Astrocyte (in vitro differentiated cells and primary cell): ENCODE data around the gene PSMB3. TPM values are rescaled to one million over a fixed set of nuclear protein-coding genes. Genes with fewer than 3 reads are reported as not detected.

Source experiments
- DNase-seq: peaks from one replicate; pipeline ENCODE4 v3.0.0-alpha.2; 2010; ENCODE audit warnings: low read depth
- FAIRE-seq: peaks from 2 replicates; lab custom pipeline; 2011; peaks lifted over from hg19 to GRCh38; lab: Jason Lieb, UNC
- H2AFZ ChIP-seq: 2 replicates; pipeline ENCODE4 v1.6.0; 2012; ENCODE audit warnings: low read depth, low read length, inconsistent platforms
- H3K27ac ChIP-seq: 2 replicates; pipeline ENCODE4 v1.5.1; 2011; ENCODE audit warnings: low read depth, low read length, inconsistent platforms
- H3K27me3 ChIP-seq: 2 replicates; pipeline ENCODE4 v1.6.0; 2011; ENCODE audit warnings: low read length, inconsistent platforms; ENCODE audit not compliant: insufficient read depth
- H3K36me3 ChIP-seq: 2 replicates; pipeline ENCODE4 v1.5.1; 2011; ENCODE audit warnings: low read length, inconsistent platforms; ENCODE audit not compliant: insufficient read depth
- H3K4me1 ChIP-seq: 2 replicates; pipeline ENCODE4 v1.5.1; 2011; ENCODE audit warnings: low read length, inconsistent platforms; ENCODE audit not compliant: insufficient read depth
- H3K4me2 ChIP-seq: 2 replicates; pipeline ENCODE4 v1.6.0; 2012; ENCODE audit warnings: low read length, inconsistent platforms
- H3K4me3 ChIP-seq: 2 replicates; pipeline ENCODE4 v1.5.1; 2011; ENCODE audit warnings: low read depth, mild to moderate bottlenecking, low read length, inconsistent platforms; ENCODE audit not compliant: insufficient read depth
- H3K79me2 ChIP-seq: 2 replicates; pipeline ENCODE4 v1.6.0; 2012; ENCODE audit warnings: mild to moderate bottlenecking, low read length, inconsistent platforms; ENCODE audit not compliant: insufficient read depth
- H3K9ac ChIP-seq: 2 replicates; pipeline ENCODE4 v1.6.0; 2012; ENCODE audit warnings: mild to moderate bottlenecking, low read length, inconsistent platforms
- H3K9me3 ChIP-seq: 2 replicates; pipeline ENCODE4 v1.5.1; 2012; ENCODE audit warnings: low read depth, mild to moderate bottlenecking, low read length, inconsistent platforms; ENCODE audit not compliant: insufficient read depth
- H4K20me1 ChIP-seq: 2 replicates; pipeline ENCODE4 v1.6.0; 2012; ENCODE audit warnings: low read length, inconsistent platforms; ENCODE audit not compliant: insufficient read depth
- H3K27ac Mint-ChIP-seq: one replicate; pipeline ENCODE4 v1.8.0; 2021; ENCODE audit warnings: mild to moderate bottlenecking, mixed read lengths; ENCODE audit not compliant: unreplicated experiment
- H3K27me3 Mint-ChIP-seq: one replicate; pipeline ENCODE4 v1.8.0; 2021; ENCODE audit warnings: low read depth, mixed read lengths; ENCODE audit not compliant: unreplicated experiment
- H3K36me3 Mint-ChIP-seq: one replicate; pipeline ENCODE4 v1.8.0; 2021; ENCODE audit warnings: low read depth, mixed read lengths; ENCODE audit not compliant: unreplicated experiment
- H3K4me1 Mint-ChIP-seq: one replicate; pipeline ENCODE4 v1.8.0; 2021; ENCODE audit warnings: low read depth, mixed read lengths; ENCODE audit not compliant: unreplicated experiment
- H3K4me3 Mint-ChIP-seq: one replicate; pipeline ENCODE4 v1.8.0; 2021; ENCODE audit warnings: mild to moderate bottlenecking, moderate library complexity, mixed read lengths; ENCODE audit not compliant: unreplicated experiment
- H3K9me3 Mint-ChIP-seq: one replicate; pipeline ENCODE4 v1.8.0; 2021; ENCODE audit warnings: mild to moderate bottlenecking, mixed read lengths; ENCODE audit not compliant: unreplicated experiment
- EZH2 ChIP-seq: IDR thresholded peaks from 2 replicates; pipeline ENCODE4 v1.6.1; 2012; ENCODE audit warnings: mild to moderate bottlenecking, low read length, inconsistent platforms; ENCODE audit not compliant: insufficient read depth
- total RNA-seq: library from RNA; stranded (reverse); gene quantifications from 2 replicates; pipeline ENCODE4 v1.2.1, GENCODE V29; 2021
- TF ChIP-seq, protein P1 (sequence below): IDR thresholded peaks from 2 replicates; pipeline ENCODE4 v1.5.1; 2011; ENCODE audit warnings: low read depth, mild to moderate bottlenecking, inconsistent platforms, low read length, moderate library complexity; ENCODE audit not compliant: insufficient read depth

The PSMB3 gene
- total RNA-seq, 1 donor from 2014 or later = 191 TPM

DNA sequence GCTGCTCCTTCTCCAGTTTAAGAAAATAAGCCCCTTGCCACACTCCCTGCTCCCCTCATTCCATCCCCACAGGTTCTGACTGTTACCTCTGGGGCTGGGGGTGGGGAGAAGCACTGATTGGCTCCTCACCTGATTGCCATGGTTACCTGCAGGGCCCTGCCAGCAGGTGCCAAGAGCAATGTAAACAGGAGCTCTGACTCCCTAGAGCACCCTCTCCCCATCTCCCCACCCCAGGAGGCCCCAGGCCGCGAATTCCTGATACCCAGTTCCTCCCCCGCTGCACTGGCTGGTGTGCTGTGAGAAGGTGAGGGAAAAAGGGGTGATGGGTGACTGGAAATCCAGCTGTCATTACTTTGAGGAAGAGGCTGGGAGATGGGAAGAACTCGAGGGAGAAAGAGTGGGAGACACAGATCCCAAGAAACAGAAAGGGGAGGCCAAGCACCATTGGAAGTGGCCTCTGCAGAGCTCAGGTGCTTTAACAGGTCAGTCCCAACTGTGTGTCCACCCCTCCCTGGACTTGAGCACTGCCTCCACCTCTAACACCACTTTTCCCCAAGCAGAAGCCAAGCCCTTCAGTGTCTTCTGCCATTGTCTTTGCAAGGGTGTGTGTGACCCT, 8.9 kb upstream of the PSMB3 start:
- H3K36me3 ChIP-seq = peaks cover 4% of the 10 kb centered on the region
- DNase-seq (no peak), FAIRE-seq (no peak)
- H3K4me1 Mint-ChIP-seq = peaks cover 35% of the 10 kb centered on the region
- no peak overlapping the region for H3K27ac ChIP-seq
- no peak for TF ChIP-seq EZH2
- TF ChIP-seq, protein P1, sequence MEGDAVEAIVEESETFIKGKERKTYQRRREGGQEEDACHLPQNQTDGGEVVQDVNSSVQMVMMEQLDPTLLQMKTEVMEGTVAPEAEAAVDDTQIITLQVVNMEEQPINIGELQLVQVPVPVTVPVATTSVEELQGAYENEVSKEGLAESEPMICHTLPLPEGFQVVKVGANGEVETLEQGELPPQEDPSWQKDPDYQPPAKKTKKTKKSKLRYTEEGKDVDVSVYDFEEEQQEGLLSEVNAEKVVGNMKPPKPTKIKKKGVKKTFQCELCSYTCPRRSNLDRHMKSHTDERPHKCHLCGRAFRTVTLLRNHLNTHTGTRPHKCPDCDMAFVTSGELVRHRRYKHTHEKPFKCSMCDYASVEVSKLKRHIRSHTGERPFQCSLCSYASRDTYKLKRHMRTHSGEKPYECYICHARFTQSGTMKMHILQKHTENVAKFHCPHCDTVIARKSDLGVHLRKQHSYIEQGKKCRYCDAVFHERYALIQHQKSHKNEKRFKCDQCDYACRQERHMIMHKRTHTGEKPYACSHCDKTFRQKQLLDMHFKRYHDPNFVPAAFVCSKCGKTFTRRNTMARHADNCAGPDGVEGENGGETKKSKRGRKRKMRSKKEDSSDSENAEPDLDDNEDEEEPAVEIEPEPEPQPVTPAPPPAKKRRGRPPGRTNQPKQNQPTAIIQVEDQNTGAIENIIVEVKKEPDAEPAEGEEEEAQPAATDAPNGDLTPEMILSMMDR = no peak
- H3K4me2 ChIP-seq = no peak overlapping the region
- H3K36me3 Mint-ChIP-seq = peaks cover 7% of the 10 kb centered on the region
- H3K79me2 ChIP-seq = peaks cover 93% of the 10 kb centered on the region
- no peaks in the 10 kb centered on the region for H3K9me3 ChIP-seq
- peaks cover 83% of the 10 kb centered on the region for H4K20me1 ChIP-seq
- H3K27me3 Mint-ChIP-seq = no peaks in the 10 kb centered on the region
- H2AFZ ChIP-seq = no peak overlapping the region
- peaks cover 31% of the 10 kb centered on the region for H3K4me1 ChIP-seq
- H3K27ac Mint-ChIP-seq = no peak overlapping the region
- no peak overlapping the region for H3K4me3 Mint-ChIP-seq
- H3K4me3 ChIP-seq = no peak overlapping the region
- no peaks in the 10 kb centered on the region for H3K27me3 ChIP-seq
- no peak overlapping the region for H3K9ac ChIP-seq
- peaks cover 2% of the 10 kb centered on the region for H3K9me3 Mint-ChIP-seq

DNA sequence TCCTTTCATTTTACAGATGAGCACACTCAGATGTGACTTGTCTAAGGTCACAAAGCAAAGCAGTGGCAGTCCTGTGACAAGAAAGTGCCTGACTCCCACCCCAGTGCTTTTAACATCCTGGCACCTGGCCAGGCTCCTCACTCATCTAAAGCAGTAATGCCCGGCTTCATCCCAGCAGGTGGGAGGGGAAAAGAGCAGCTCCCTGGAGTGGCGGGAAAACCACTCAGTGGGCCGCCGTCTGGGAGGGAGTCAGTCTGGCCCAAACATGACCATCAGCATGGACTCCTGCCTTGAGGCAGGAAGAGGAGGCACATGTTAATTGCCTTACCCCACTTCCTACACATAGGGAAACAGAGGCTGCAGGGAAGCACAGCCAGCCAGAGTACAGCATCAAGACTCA, 7.0 kb upstream of the PSMB3 start:
- Histone ChIP-seq H3K79me2 (peaks cover 78% of the 10 kb centered on the region), H3K27ac (no peak overlapping the region), H3K9me3 (no peaks in the 10 kb centered on the region), H3K27me3 (no peaks in the 10 kb centered on the region), H3K36me3 (no peaks in the 10 kb centered on the region), H3K4me2 (peak overlapping the region; percentile 97), H4K20me1 (peaks cover 66% of the 10 kb centered on the region), H3K4me1 (peaks cover 44% of the 10 kb centered on the region), H3K9ac (peak overlapping the region; percentile 90), H2AFZ (no peak overlapping the region), H3K4me3 (no peak overlapping the region)
- peaks cover 2% of the 10 kb centered on the region for H3K9me3 Mint-ChIP-seq
- DNase-seq (no peak), FAIRE-seq (no peak)
- peaks cover 35% of the 10 kb centered on the region for H3K4me1 Mint-ChIP-seq
- no peaks in the 10 kb centered on the region for H3K27me3 Mint-ChIP-seq
- TF ChIP-seq EZH2 = no peak
- TF ChIP-seq, protein P1 = no peak
- H3K27ac Mint-ChIP-seq = no peak overlapping the region
- H3K4me3 Mint-ChIP-seq = peak overlapping the region; percentile 94
- H3K36me3 Mint-ChIP-seq = peaks cover 4% of the 10 kb centered on the region
